Osteoblast (primary cell): Measurements from ENCODE around the gene GSS. TPM values are rescaled to one million over a fixed set of nuclear protein-coding genes. Genes with fewer than 3 reads are reported as not detected.

ENCODE experiments used
- DNase-seq: peaks from one replicate; pipeline ENCODE4 v3.0.0; 2011; ENCODE audit warnings: low spot score, mixed read lengths; ENCODE audit not compliant: insufficient read length; ENCODE audit errors: missing footprints
- H2AFZ ChIP-seq: 2 replicates; pipeline ENCODE4 v1.6.0; 2011; ENCODE audit warnings: mild to moderate bottlenecking, low read length
- H3K27ac ChIP-seq: 2 replicates; pipeline ENCODE4 v1.5.1; 2011; ENCODE audit warnings: mild to moderate bottlenecking, low read depth, low read length, moderate library complexity
- H3K27me3 ChIP-seq: 2 replicates; pipeline ENCODE4 v1.6.0; 2012; ENCODE audit warnings: mild to moderate bottlenecking, control low read depth, inconsistent platforms, low read length, moderate library complexity; ENCODE audit not compliant: insufficient read depth
- H3K36me3 ChIP-seq: 2 replicates; pipeline ENCODE4 v1.5.1; 2011; ENCODE audit warnings: mild to moderate bottlenecking, low read length, control low read depth, moderate library complexity; ENCODE audit not compliant: insufficient read depth
- H3K4me1 ChIP-seq: 2 replicates; pipeline ENCODE4 v1.5.1; 2011; ENCODE audit warnings: mild to moderate bottlenecking, low read length, control low read depth, moderate library complexity; ENCODE audit not compliant: insufficient read depth
- H3K4me2 ChIP-seq: 2 replicates; pipeline ENCODE4 v1.6.0; 2011; ENCODE audit warnings: mild to moderate bottlenecking, low read length; ENCODE audit not compliant: insufficient read depth
- H3K4me3 ChIP-seq: fragments of 200-600 bp; sonication (generic); 3 replicates; pipeline ENCODE4 v1.5.1; 2012; ENCODE audit warnings: mild to moderate bottlenecking, low read length, inconsistent platforms; ENCODE audit not compliant: insufficient read depth
- H3K79me2 ChIP-seq: 2 replicates; pipeline ENCODE4 v1.6.0; 2012; ENCODE audit warnings: mild to moderate bottlenecking, low read length, control low read depth, inconsistent platforms; ENCODE audit not compliant: insufficient read depth
- H3K9me3 ChIP-seq: 2 replicates; pipeline ENCODE4 v1.5.1; 2011; ENCODE audit warnings: low read depth, low read length, control low read depth
- H4K20me1 ChIP-seq: 2 replicates; pipeline ENCODE4 v1.6.0; 2012; ENCODE audit warnings: mild to moderate bottlenecking, low read length, control low read depth; ENCODE audit not compliant: insufficient read depth
- CTCF ChIP-seq: IDR thresholded peaks from 2 replicates; pipeline ENCODE4 v1.5.1; 2011; ENCODE audit warnings: mild to moderate bottlenecking, low read depth, low read length, moderate library complexity; ENCODE audit errors: extremely low read depth
- total RNA-seq: library from RNA; depleted of rRNA; stranded (reverse); fragments of >200 nt; gene quantifications from 2 replicates; pipeline ENCODE4 v1.2.3, GENCODE V29; 2012

The GSS gene
- total RNA-seq, 1 donor = 54.6 TPM

- no peak for TF ChIP-seq CTCF
- Histone ChIP-seq H3K79me2 (no peaks in the 10 kb centered on the region), H3K4me2 (no peak overlapping the region), H3K4me3 (no peak overlapping the region), H3K27me3 (no peaks in the 10 kb centered on the region), H4K20me1 (no peaks in the 10 kb centered on the region), H3K9me3 (no peaks in the 10 kb centered on the region), H3K27ac (peak overlapping the region; percentile 62), H3K36me3 (peaks cover 63% of the 10 kb centered on the region), H2AFZ (no peak overlapping the region), H3K4me1 (peaks cover 4% of the 10 kb centered on the region)
- DNase-seq = peak; percentile 72
Observed at GRCh38 chr20:34941226-34941625, 14.4 kb downstream of the GSS start.

- peak; percentile 11 for DNase-seq
- TF ChIP-seq CTCF = no peak
- Histone ChIP-seq H3K36me3 (peaks cover 62% of the 10 kb centered on the region), H4K20me1 (no peaks in the 10 kb centered on the region), H3K27ac (no peak overlapping the region), H3K4me2 (no peak overlapping the region), H3K27me3 (no peaks in the 10 kb centered on the region), H3K4me1 (peaks cover 4% of the 10 kb centered on the region), H3K4me3 (no peak overlapping the region), H3K79me2 (no peaks in the 10 kb centered on the region), H3K9me3 (no peaks in the 10 kb centered on the region), H2AFZ (no peak overlapping the region)
Observed at GRCh38 chr20:34940081-34940481, 15.5 kb downstream of the GSS start.

GRCh38 chr20:34938466-34939163, 17.0 kb downstream of the GSS start:
- Histone ChIP-seq H3K36me3 (peaks cover 61% of the 10 kb centered on the region), H3K79me2 (no peaks in the 10 kb centered on the region), H3K4me1 (peaks cover 4% of the 10 kb centered on the region), H3K9me3 (no peaks in the 10 kb centered on the region), H3K4me2 (no peak overlapping the region), H3K27ac (no peak overlapping the region), H3K27me3 (no peaks in the 10 kb centered on the region), H4K20me1 (no peaks in the 10 kb centered on the region), H2AFZ (no peak overlapping the region), H3K4me3 (no peak overlapping the region)
- no peak for DNase-seq
- TF ChIP-seq CTCF = no peak

GRCh38 chr20:34931771-34932170, 23.8 kb downstream of the GSS start:
- H3K4me3 ChIP-seq = no peak overlapping the region
- no peaks in the 10 kb centered on the region for H4K20me1 ChIP-seq
- no peak overlapping the region for H3K4me2 ChIP-seq
- H3K79me2 ChIP-seq = no peaks in the 10 kb centered on the region
- H3K4me1 ChIP-seq = no peaks in the 10 kb centered on the region
- no peaks in the 10 kb centered on the region for H3K27me3 ChIP-seq
- no peaks in the 10 kb centered on the region for H3K9me3 ChIP-seq
- peak; percentile 8 for DNase-seq
- no peak overlapping the region for H2AFZ ChIP-seq
- H3K36me3 ChIP-seq = peaks cover 86% of the 10 kb centered on the region
- H3K27ac ChIP-seq = no peak overlapping the region
- TF ChIP-seq CTCF = no peak
